Activated CD8-positive, alpha-beta memory T cell treated with anti-CD3 and anti-CD28 coated beads, Interleukin-2, amount 50 U/mL, for 1 hour (primary cell): ENCODE measurements around the gene ERP29.
"Not testable (repeated sequence)": the region's sequence is repeated elsewhere in the genome, so short reads cannot be mapped to it uniquely, and the experiment has no call there.

Experiments used
- DNase-seq: peaks from one replicate; pipeline ENCODE4 v3.0.0-alpha.2; 2020; ENCODE audit errors: extremely low read depth

The ERP29 gene

DNA sequence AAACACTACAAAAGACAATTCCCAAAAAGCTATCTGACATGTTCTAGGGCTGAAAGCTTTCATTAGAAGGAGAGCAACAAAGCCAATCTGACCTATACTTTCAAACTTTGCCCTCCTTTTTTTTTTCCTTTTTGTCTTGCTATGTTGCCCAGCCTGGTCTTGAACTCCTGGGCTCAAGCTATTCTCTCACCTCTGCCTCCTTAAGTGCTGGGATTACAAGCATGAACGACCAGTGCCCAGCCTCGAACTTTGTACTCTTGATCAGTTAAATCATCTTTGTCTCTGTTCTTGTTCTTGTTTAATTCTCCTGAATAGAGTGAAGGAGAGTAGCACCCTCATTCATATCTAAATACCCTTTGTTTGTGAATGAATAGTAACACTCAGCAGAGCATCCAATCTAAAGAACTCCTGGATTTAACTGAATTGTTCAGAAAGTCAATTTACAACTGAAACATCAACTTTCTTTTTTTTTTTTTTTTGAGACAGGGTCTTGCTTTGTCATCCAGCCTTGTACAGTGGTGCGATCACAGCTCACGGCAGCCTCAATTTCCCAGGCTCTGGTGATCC, 22.1 kb downstream of the ERP29 start:
- DNase-seq = no peak

- DNase-seq = not testable (repeated sequence)
Measured at GRCh38 chr12:112036614-112037013, 23.4 kb downstream of the ERP29 start.

GRCh38 chr12:112046003-112046402, 32.8 kb downstream of the ERP29 start:
- DNase-seq = no peak

GRCh38 chr12:112049351-112049750, 36.1 kb downstream of the ERP29 start:
- no peak for DNase-seq

- DNase-seq = no peak
Measured at GRCh38 chr12:112061137-112061536, 47.9 kb downstream of the ERP29 start.

- no peak for DNase-seq
Measured at GRCh38 chr12:112063273-112063672, 50.0 kb downstream of the ERP29 start.

DNA sequence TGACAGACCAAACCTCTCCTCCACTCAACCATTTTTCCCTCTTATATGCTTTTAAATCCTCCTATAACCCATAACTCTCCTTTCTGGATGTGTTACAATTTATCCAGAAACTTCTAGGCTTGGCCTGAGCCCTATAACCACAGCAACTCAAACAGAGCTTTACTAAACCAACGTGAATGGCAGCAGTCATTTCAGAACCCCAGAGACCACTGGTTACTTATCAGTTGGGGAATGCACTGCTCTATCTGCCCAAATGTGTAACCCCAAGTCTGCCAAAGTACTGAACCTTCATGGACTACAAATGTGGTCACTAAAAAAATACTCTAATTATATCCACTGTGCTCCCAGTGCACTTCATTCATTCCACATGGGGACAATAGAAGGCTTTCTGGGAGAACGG, 53.3 kb downstream of the ERP29 start:
- no peak for DNase-seq
